Ishikawa (cell line): ENCODE data around the gene GDPD3.

ENCODE experiments used
- CEBPB ChIP-seq: IDR thresholded peaks from 2 replicates; pipeline ENCODE4 v1.6.1; 2012
- CREB1 ChIP-seq: IDR thresholded peaks from 2 replicates; pipeline ENCODE4 v1.6.1; 2012; ENCODE audit warnings: low read depth
- EGR1 ChIP-seq: IDR thresholded peaks from 2 replicates; pipeline ENCODE4 v1.6.1; 2012
- EP300 ChIP-seq: IDR thresholded peaks from 2 replicates; pipeline ENCODE4 v1.6.1; 2012; ENCODE audit warnings: borderline replicate concordance
- FOXM1 ChIP-seq: IDR thresholded peaks from 2 replicates; pipeline ENCODE4 v1.6.1; 2012; ENCODE audit warnings: low read depth, borderline replicate concordance
- MAX ChIP-seq: IDR thresholded peaks from 2 replicates; pipeline ENCODE4 v1.6.1; 2012
- NFIC ChIP-seq: IDR thresholded peaks from 2 replicates; pipeline ENCODE4 v1.6.1; 2012
- RAD21 ChIP-seq: IDR thresholded peaks from 2 replicates; pipeline ENCODE4 v1.6.1; 2012; ENCODE audit warnings: low read depth
- REST ChIP-seq: IDR thresholded peaks from 2 replicates; pipeline ENCODE4 v1.6.1; 2012; ENCODE audit warnings: low read depth, mild to moderate bottlenecking
- TAF1 ChIP-seq: IDR thresholded peaks from 2 replicates; pipeline ENCODE4 v1.6.1; 2012; ENCODE audit warnings: low read depth, mild to moderate bottlenecking
- TCF12 ChIP-seq: IDR thresholded peaks from 2 replicates; pipeline ENCODE4 v1.6.1; 2012; ENCODE audit warnings: low read depth
- TEAD4 ChIP-seq: IDR thresholded peaks from 2 replicates; pipeline ENCODE4 v1.6.1; 2012
- USF1 ChIP-seq: IDR thresholded peaks from 2 replicates; pipeline ENCODE4 v1.6.1; 2012
- YY1 ChIP-seq: IDR thresholded peaks from 2 replicates; pipeline ENCODE4 v1.6.1; 2012; ENCODE audit warnings: low read depth
- ZBTB7A ChIP-seq: IDR thresholded peaks from 2 replicates; pipeline ENCODE4 v1.6.1; 2012; ENCODE audit warnings: low read depth

The GDPD3 gene

GRCh38 chr16:30084816-30085159 is 28.5 kb downstream of the GDPD3 start:
- TF ChIP-seq RAD21 (no peak), EGR1 (no peak), YY1 (0 out of 2 replicates have a peak, but pooled peaks have one; percentile 14), TAF1 (no peak)

- no peak for TF ChIP-seq EGR1
Measured at GRCh38 chr16:30084096-30084815, 29.1 kb downstream of the GDPD3 start.

- TF ChIP-seq EGR1 (no peak), EP300 (no peak), YY1 (no peak), TAF1 (no peak), CREB1 (no peak), REST (no peak), TCF12 (no peak), NFIC (no peak), RAD21 (no peak), MAX (no peak), FOXM1 (no peak), TEAD4 (no peak), CEBPB (no peak), ZBTB7A (no peak), USF1 (no peak)
Measured at GRCh38 chr16:30083216-30084055, 29.9 kb downstream of the GDPD3 start.

- TF ChIP-seq CEBPB: no peak
- no peak for TF ChIP-seq USF1
- no peak for TF ChIP-seq TCF12
- TF ChIP-seq TAF1: no peak
- TF ChIP-seq REST: no peak
- TF ChIP-seq MAX: no peak
- no peak for TF ChIP-seq EP300
- TF ChIP-seq EGR1: no peak
Measured at GRCh38 chr16:30082545-30083090, 30.7 kb downstream of the GDPD3 start.

GRCh38 chr16:30079480-30079879 is 33.9 kb downstream of the GDPD3 start:
- TF ChIP-seq YY1 (no peak), TAF1 (no peak), FOXM1 (no peak), ZBTB7A (no peak), NFIC (no peak), REST (no peak), EGR1 (no peak), TEAD4 (no peak)
